HepG2 (cell line): ENCODE results near the gene KIZ. TPM values are rescaled to one million over a fixed set of nuclear protein-coding genes. Genes with fewer than 3 reads are reported as not detected.

ENCODE experiments used
- CCAR2 ChIP-seq: fragments of 200-400 bp; formaldehyde crosslinking; optimal IDR thresholded peaks from 2 replicates; pipeline ENCODE3; 2018; ENCODE audit warnings: low read depth, mild to moderate bottlenecking, low read length, moderate library complexity
- ERF ChIP-seq: IDR thresholded peaks from 2 replicates; pipeline ENCODE4 v1.6.1; 2018; ENCODE audit warnings: missing biosample characterization, missing genetic modification reagents
- HHEX ChIP-seq: IDR thresholded peaks from 2 replicates; pipeline ENCODE4 v1.6.1; 2016; ENCODE audit warnings: control low read depth
- HNRNPLL ChIP-seq: fragments of 200-400 bp; formaldehyde crosslinking; IDR thresholded peaks from 2 replicates; pipeline ENCODE4 v1.6.1; 2017; ENCODE audit warnings: mild to moderate bottlenecking, low read depth, low read length; ENCODE audit not compliant: poor library complexity, severe bottlenecking
- JARID2 ChIP-seq: sonication (generic); formaldehyde crosslinking; IDR thresholded peaks from 2 replicates; pipeline ENCODE4 v1.8.1; 2023; ENCODE audit warnings: missing genetic modification reagents, inconsistent platforms; ENCODE audit not compliant: insufficient replicate concordance
- MLXIP ChIP-seq: sonication (generic); formaldehyde crosslinking; IDR thresholded peaks from 2 replicates; pipeline ENCODE4 v1.9.0; 2021; ENCODE audit warnings: missing genetic modification reagents, borderline replicate concordance
- PHF5A ChIP-seq: IDR thresholded peaks from one replicate; pipeline ENCODE4 v1.6.1; 2018; ENCODE audit warnings: low read depth, missing genetic modification reagents; ENCODE audit not compliant: unreplicated experiment
- POLR2A ChIP-seq, 2 experiments: IDR thresholded peaks; 2 replicates each; pipeline ENCODE4 v1.6.1; 2011; ENCODE audit warnings: low read depth in 2 of 2, low read length in 2 of 2, mild to moderate bottlenecking in 1 of 2, moderate library complexity in 1 of 2; ENCODE audit not compliant: insufficient read depth in 1 of 2
- SIN3A ChIP-seq: IDR thresholded peaks from 2 replicates; pipeline ENCODE4 v1.6.1; 2011; ENCODE audit warnings: low read depth, mild to moderate bottlenecking, control low read depth, low read length, borderline replicate concordance
- STAG1 ChIP-seq: sonication (generic); formaldehyde crosslinking; IDR thresholded peaks from 2 replicates; pipeline ENCODE4 v1.4.0; 2020; ENCODE audit warnings: missing genetic modification reagents
- ZNF235 ChIP-seq: sonication (generic); formaldehyde crosslinking; IDR thresholded peaks from 2 replicates; pipeline ENCODE4 v1.8.1; 2023; ENCODE audit warnings: mild to moderate bottlenecking, missing genetic modification reagents, borderline replicate concordance
- ZUFSP ChIP-seq: sonication (generic); formaldehyde crosslinking; IDR thresholded peaks from 2 replicates; pipeline ENCODE4 v1.9.0; 2021; ENCODE audit warnings: missing genetic modification reagents, mild to moderate bottlenecking, borderline replicate concordance
- polyA plus RNA-seq, 8 experiments: library from polyadenylated mRNA; depleted of rRNA in 3 of 8; stranded (reverse) in 7 of 8; unstranded in 1 of 8; fragments of >200 nt; fragmentation: Illumina TruSeq in 4 of 8; extraction: Trizol in 4 of 8; gene quantifications; 2 replicates each; pipeline versions ENCODE4 v1.2.1 to v1.2.3, GENCODE V29; 2011 to 2016; ENCODE audit warnings: low read depth in 4 of 8, missing spikeins in 1 of 8, mixed read lengths in 1 of 8; ENCODE audit not compliant: insufficient read depth in 1 of 8
- total RNA-seq, 5 experiments: library from RNA; depleted of rRNA; stranded (reverse); fragments of >200 nt; fragmentation: Illumina TruSeq; extraction: Trizol; gene quantifications; 2 replicates each; pipeline ENCODE4 v1.2.3, GENCODE V29; 2016; ENCODE audit warnings: low read depth in 1 of 5
- TF ChIP-seq, protein P1 (sequence below): IDR thresholded peaks from 2 replicates; pipeline ENCODE4 v1.6.1; 2012; ENCODE audit warnings: low read depth, low read length, improper control_type of control experiment
- TF ChIP-seq, protein P2 (sequence below): fragments of 450-650 bp; IDR thresholded peaks from 2 replicates; pipeline ENCODE4 v1.6.1; 2016
- TF ChIP-seq, protein P3 (sequence below): sonication (generic); formaldehyde crosslinking; conservative IDR thresholded peaks from 2 replicates; pipeline ENCODE4 v1.4.0; 2020; ENCODE audit warnings: missing genetic modification reagents
- TF ChIP-seq, protein P4 (sequence below): sonication (generic); formaldehyde crosslinking; IDR thresholded peaks from 2 replicates; pipeline ENCODE4 v1.4.0; 2020; ENCODE audit warnings: missing genetic modification reagents, borderline replicate concordance
- TF ChIP-seq, protein P5 (sequence below): sonication (generic); formaldehyde crosslinking; IDR thresholded peaks from 2 replicates; pipeline ENCODE4 v1.5.0; 2020; ENCODE audit warnings: mild to moderate bottlenecking, missing genetic modification reagents, borderline replicate concordance

Gene KIZ
- total and polyA plus RNA-seq, 2 of the 13 experiments (the other 11 are each of a cell fraction or from before 2014, with no cell fraction given) = 46.3 to 114 TPM

GRCh38 chr20:21184819-21185218 lies 58.9 kb downstream of the KIZ start (continued):
- TF ChIP-seq, protein P1, sequence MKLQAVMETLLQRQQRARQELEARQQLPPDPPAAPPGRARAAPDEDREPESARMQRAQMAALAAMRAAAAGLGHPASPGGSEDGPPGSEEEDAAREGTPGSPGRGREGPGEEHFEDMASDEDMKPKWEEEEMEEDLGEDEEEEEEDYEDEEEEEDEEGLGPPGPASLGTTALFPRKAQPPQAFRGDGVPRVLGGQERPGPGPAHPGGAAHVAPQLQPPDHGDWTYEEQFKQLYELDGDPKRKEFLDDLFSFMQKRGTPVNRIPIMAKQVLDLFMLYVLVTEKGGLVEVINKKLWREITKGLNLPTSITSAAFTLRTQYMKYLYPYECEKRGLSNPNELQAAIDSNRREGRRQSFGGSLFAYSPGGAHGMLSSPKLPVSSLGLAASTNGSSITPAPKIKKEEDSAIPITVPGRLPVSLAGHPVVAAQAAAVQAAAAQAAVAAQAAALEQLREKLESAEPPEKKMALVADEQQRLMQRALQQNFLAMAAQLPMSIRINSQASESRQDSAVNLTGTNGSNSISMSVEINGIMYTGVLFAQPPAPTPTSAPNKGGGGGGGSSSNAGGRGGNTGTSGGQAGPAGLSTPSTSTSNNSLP = no peak
- TF ChIP-seq CCAR2 (no peak), PHF5A (CRISPR knock-in tag) (no peak), SIN3A (no peak), MLXIP (CRISPR knock-in tag) (0 out of 2 replicates have a peak, but pooled peaks have one; percentile 50), HHEX (CRISPR knock-in tag) (no peak), ZNF235 (CRISPR knock-in tag) (no peak), ZUFSP (no peak), STAG1 (CRISPR knock-in tag) (peak; percentile 8; the same call in 1 of the 2 replicates), POLR2A (IDR thresholded peaks at IDR 0.05; ENCODE audit: insufficient read depth in 1 of 2, low read depth in 2 of 2, low read length in 2 of 2) (no peak), JARID2 (no peak), HNRNPLL (no peak), ERF (0 out of 2 replicates have a peak, but pooled peaks have one; percentile 57)
- TF ChIP-seq, protein P2, sequence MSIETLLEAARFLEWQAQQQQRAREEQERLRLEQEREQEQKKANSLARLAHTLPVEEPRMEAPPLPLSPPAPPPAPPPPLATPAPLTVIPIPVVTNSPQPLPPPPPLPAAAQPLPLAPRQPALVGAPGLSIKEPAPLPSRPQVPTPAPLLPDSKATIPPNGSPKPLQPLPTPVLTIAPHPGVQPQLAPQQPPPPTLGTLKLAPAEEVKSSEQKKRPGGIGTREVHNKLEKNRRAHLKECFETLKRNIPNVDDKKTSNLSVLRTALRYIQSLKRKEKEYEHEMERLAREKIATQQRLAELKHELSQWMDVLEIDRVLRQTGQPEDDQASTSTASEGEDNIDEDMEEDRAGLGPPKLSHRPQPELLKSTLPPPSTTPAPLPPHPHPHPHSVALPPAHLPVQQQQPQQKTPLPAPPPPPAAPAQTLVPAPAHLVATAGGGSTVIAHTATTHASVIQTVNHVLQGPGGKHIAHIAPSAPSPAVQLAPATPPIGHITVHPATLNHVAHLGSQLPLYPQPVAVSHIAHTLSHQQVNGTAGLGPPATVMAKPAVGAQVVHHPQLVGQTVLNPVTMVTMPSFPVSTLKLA = no peak
- TF ChIP-seq, protein P3, sequence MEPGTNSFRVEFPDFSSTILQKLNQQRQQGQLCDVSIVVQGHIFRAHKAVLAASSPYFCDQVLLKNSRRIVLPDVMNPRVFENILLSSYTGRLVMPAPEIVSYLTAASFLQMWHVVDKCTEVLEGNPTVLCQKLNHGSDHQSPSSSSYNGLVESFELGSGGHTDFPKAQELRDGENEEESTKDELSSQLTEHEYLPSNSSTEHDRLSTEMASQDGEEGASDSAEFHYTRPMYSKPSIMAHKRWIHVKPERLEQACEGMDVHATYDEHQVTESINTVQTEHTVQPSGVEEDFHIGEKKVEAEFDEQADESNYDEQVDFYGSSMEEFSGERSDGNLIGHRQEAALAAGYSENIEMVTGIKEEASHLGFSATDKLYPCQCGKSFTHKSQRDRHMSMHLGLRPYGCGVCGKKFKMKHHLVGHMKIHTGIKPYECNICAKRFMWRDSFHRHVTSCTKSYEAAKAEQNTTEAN (CRISPR knock-in tag) = peak; percentile 70
- TF ChIP-seq, protein P4, sequence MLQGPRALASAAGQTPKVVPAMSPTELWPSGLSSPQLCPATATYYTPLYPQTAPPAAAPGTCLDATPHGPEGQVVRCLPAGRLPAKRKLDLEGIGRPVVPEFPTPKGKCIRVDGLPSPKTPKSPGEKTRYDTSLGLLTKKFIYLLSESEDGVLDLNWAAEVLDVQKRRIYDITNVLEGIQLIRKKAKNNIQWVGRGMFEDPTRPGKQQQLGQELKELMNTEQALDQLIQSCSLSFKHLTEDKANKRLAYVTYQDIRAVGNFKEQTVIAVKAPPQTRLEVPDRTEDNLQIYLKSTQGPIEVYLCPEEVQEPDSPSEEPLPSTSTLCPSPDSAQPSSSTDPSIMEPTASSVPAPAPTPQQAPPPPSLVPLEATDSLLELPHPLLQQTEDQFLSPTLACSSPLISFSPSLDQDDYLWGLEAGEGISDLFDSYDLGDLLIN (CRISPR knock-in tag) = no peak
- TF ChIP-seq, protein P5, sequence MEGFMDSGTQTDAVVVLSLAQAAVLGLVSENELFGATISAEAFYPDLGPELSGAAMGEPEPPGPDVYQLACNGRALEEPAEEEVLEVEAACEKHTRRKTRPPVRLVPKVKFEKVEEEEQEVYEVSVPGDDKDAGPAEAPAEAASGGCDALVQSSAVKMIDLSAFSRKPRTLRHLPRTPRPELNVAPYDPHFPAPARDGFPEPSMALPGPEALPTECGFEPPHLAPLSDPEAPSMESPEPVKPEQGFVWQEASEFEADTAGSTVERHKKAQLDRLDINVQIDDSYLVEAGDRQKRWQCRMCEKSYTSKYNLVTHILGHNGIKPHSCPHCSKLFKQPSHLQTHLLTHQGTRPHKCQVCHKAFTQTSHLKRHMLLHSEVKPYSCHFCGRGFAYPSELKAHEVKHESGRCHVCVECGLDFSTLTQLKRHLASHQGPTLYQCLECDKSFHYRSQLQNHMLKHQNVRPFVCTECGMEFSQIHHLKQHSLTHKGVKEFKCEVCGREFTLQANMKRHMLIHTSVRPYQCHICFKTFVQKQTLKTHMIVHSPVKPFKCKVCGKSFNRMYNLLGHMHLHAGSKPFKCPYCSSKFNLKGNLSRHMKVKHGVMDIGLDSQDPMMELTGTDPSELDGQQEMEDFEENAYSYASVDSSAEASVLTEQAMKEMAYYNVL (CRISPR knock-in tag) = peak; percentile 59; the same call in 1 of the 2 replicates
